ENCODE results near the gene LPIN3. TPM values are rescaled to one million over a fixed set of nuclear protein-coding genes. Genes with fewer than 3 reads are reported as not detected.

The LPIN3 gene
- total RNA-seq, 1 experiment from 2014 or later = 23.5 TPM

- H3K27ac Mint-ChIP-seq (ENCODE audit: unreplicated experiment) = no peak overlapping the region
- CTCF ChIA-PET = no interaction called here
- no peaks in the 10 kb centered on the region for H3K9me3 Mint-ChIP-seq (ENCODE audit: low read depth, unreplicated experiment)
- BruUV-seq (replicated peaks) = no TSS peak
- DNase-seq = no peak
- no peak for TF ChIP-seq CTCF (IDR thresholded peaks at IDR 0.05; ENCODE audit: unreplicated experiment)
- no peak overlapping the region for H3K4me3 Mint-ChIP-seq (ENCODE audit: low read depth, unreplicated experiment)
- peaks cover 100% of the 10 kb centered on the region for H3K27me3 Mint-ChIP-seq (ENCODE audit: unreplicated experiment)
- no peaks in the 10 kb centered on the region for H3K36me3 Mint-ChIP-seq (ENCODE audit: insufficient read depth, unreplicated experiment)
- peaks cover 7% of the 10 kb centered on the region for H3K4me1 Mint-ChIP-seq (ENCODE audit: low read depth, unreplicated experiment)
- intact Hi-C loops (cut with micrococcal nuclease; ENCODE audit: unreplicated experiment) = no loop called here
These were observed 32.7 kb downstream of the LPIN3 start for GRCh38 chr20:41373251-41373783.

DNA sequence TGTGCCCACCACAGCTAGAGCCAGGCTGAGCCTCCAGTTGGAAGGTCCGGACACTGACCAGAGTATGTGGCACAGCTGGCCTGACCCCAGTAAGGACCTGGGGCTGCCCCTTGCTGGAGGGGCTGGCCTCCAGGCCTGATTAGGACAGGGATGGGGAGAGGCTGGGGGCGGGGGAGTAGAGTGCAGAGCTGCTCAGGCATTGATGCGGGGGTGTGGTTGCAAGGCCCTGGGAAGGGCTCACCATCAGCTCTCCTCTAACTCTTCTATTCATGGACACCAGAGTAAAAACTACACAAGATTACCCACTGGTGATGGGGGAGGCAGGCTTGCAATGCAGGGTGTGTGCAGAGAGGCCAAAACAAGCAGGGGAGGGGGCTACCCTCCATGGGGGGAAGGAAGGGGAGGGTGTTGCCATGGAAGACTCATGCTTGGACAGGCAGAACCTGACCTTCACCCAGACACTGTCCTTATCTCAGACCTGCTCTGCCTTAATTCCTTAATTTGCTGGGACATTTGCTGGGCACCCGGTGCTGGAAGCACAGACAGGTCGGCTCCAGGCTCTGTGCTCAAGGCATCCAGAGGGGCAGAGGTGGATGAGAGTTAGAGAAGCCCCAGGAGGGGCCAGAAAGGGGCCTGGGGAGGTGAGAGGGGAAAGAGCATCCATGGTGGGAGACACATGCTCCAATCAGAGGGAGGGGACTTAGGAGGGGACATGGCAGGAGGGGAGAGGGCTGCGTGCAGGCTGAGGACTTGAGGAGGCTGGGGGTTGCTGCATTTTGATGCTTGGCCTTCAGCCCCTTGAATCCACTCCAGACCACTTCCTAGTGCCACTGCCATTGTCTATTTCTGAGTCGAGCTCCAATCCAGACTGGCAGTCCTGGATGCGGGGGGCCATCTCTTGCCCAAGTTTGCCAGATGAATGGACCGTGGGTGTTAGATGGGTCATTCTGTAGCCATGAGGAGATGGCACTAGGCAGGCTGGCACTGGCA is 33.6 kb downstream of the LPIN3 start:
- Mint-ChIP-seq H3K9me3 (ENCODE audit: low read depth, unreplicated experiment) (no peaks in the 10 kb centered on the region), H3K4me1 (ENCODE audit: low read depth, unreplicated experiment) (peaks cover 7% of the 10 kb centered on the region), H3K4me3 (ENCODE audit: low read depth, unreplicated experiment) (no peak overlapping the region), H3K27ac (ENCODE audit: unreplicated experiment) (no peak overlapping the region), H3K27me3 (ENCODE audit: unreplicated experiment) (peaks cover 100% of the 10 kb centered on the region), H3K36me3 (ENCODE audit: insufficient read depth, unreplicated experiment) (no peaks in the 10 kb centered on the region)
- DNase-seq = no peak
- TF ChIP-seq CTCF (IDR thresholded peaks at IDR 0.05; ENCODE audit: unreplicated experiment) = no peak
- CTCF ChIA-PET = no interaction called here
- intact Hi-C loops (cut with micrococcal nuclease; ENCODE audit: unreplicated experiment) = no loop called here
- no TSS peak for BruUV-seq (replicated peaks)

- no peaks in the 10 kb centered on the region for H3K36me3 Mint-ChIP-seq (ENCODE audit: insufficient read depth, unreplicated experiment)
- no peak for TF ChIP-seq CTCF (IDR thresholded peaks at IDR 0.05; ENCODE audit: unreplicated experiment)
- intact Hi-C loops (cut with micrococcal nuclease; ENCODE audit: unreplicated experiment) = no loop called here
- H3K9me3 Mint-ChIP-seq (ENCODE audit: low read depth, unreplicated experiment) = no peaks in the 10 kb centered on the region
- H3K27ac Mint-ChIP-seq (ENCODE audit: unreplicated experiment) = no peak overlapping the region
- BruUV-seq (replicated peaks) = no TSS peak
- peaks cover 7% of the 10 kb centered on the region for H3K4me1 Mint-ChIP-seq (ENCODE audit: low read depth, unreplicated experiment)
- H3K4me3 Mint-ChIP-seq (ENCODE audit: low read depth, unreplicated experiment) = no peak overlapping the region
- peaks cover 100% of the 10 kb centered on the region for H3K27me3 Mint-ChIP-seq (ENCODE audit: unreplicated experiment)
- DNase-seq = no peak
- CTCF ChIA-PET = no interaction called here
These were observed 35.2 kb downstream of the LPIN3 start for GRCh38 chr20:41375846-41376245.

- H3K9me3 Mint-ChIP-seq (ENCODE audit: low read depth, unreplicated experiment) = no peaks in the 10 kb centered on the region
- H3K36me3 Mint-ChIP-seq (ENCODE audit: insufficient read depth, unreplicated experiment) = no peaks in the 10 kb centered on the region
- no TSS peak for BruUV-seq (replicated peaks)
- no peak overlapping the region for H3K27ac Mint-ChIP-seq (ENCODE audit: unreplicated experiment)
- H3K4me3 Mint-ChIP-seq (ENCODE audit: low read depth, unreplicated experiment) = no peak overlapping the region
- CTCF ChIA-PET = no interaction called here
- peaks cover 7% of the 10 kb centered on the region for H3K4me1 Mint-ChIP-seq (ENCODE audit: low read depth, unreplicated experiment)
- peaks cover 100% of the 10 kb centered on the region for H3K27me3 Mint-ChIP-seq (ENCODE audit: unreplicated experiment)
- no peak for TF ChIP-seq CTCF (IDR thresholded peaks at IDR 0.05; ENCODE audit: unreplicated experiment)
- intact Hi-C loops (cut with micrococcal nuclease; ENCODE audit: unreplicated experiment) = no loop called here
- no peak for DNase-seq
These were observed 35.7 kb downstream of the LPIN3 start for GRCh38 chr20:41376349-41376748.

Data from Calu3 (cell line).